RCC 7860 (cell line): ENCODE measurements around the gene TBX15.

Experiments used
- DNase-seq: peaks from one replicate; pipeline ENCODE4 v3.0.0-alpha.2; 2015; ENCODE audit warnings: low spot score
- FAIRE-seq: peaks from 2 replicates; lab custom pipeline; 2012; peaks lifted over from hg19 to GRCh38; lab: Jason Lieb, UNC

TBX15 gene

DNA sequence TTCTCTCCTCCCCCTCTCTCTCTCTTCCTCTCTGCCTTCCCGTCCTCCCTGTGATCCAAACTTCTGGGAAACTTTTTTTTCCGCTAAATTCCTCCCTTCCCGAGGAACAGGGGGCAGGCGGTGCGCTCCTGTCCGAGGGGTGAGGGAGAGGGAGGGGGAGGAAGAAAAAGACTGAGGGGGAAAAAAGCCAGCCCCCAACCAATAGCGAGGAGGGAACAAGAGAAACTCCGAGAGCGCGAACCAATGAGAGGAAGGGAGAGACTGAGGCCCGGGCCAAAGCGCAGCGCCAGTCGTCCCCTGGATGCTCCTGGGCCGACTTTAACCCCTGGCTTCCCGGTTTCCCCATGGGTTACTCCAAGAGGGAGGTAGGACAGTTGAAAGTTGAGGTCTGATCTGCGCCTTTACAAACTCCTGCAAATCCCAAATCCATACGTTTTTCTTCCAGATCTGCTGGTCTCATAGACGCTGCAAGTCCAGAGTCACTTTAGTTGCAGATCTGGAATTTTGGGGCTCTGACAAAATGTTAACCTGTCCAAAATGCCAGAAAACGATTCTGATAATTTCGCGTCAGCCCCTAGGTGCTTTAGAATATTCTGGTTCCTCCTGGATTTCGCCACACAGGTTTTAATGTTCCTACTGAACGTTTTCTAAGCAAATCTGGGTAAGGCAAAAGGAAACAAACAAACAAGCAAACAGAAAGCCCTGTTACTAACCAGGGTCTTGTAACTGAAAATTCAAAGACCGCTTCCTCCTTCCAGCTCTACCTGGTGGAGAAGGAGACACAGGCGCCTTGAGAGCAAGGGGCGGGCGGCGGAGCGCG lies at the start of gene TBX15:
TSS of gene TBX15 (minus strand) at position 158 of the 820 bp plus-strand sequence. CDS start 548 bp downstream, outside the sequence.
- DNase-seq (no peak), FAIRE-seq (no peak)

DNA sequence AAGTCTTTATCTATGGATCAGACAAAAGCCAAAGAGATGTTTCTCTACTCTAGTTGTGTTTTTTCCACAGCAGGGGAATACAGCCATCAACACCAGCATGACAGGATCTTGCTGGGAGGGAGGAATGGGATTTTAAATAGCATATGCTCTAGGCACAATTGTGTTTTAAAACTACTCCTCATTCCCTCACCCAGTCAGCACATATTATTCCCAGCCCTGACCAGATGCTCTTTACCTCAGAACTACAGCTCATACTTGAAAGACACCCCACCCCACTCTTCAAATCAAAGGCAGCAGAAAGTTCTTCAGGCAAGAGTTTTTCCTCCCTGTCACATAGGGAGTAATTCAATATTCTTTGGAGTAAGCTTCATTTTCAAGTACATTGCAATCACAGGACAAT lies 46.2 kb upstream of the TBX15 start:
- FAIRE-seq (no peak), DNase-seq (no peak)

DNA sequence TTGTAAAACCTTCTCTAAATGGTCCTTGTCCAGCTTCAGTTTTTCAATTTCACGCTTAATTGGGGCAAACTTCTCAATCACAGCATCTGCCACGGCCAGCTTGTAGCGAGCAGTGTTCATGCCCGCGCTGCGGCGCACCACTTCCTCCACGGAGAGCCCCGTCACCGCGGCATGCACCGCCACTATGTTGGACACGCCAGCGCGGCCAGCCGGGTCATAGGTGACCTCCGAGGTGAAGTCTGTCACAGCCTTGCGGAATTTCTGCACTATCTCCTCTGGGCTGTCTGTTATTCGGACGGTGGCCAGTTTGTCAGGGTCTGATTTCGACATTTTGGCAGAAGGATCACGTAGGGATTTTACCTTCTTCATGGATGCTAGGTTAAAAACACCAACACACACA lies 44.8 kb upstream of the TBX15 start:
- DNase-seq (no peak), FAIRE-seq (no peak)

DNA sequence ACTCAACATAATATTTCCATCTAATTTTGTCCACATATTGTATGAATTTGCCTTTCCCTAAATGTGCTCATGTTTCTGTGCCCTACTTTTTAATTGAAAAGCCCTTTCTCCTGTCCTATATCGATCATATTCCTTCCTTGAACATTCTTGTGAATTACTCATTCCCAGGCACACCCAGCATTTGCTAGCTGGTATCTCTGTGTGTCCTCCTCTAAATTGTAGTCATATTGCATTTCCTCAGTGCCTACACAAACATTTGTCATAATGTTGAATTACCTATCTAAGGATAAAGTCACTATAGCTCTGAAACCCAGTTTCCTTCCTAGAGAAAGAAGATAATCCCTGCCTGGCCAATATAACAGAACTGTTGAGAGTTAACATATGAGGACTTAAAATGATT lies 39.6 kb upstream of the TBX15 start:
- no peak for FAIRE-seq
- DNase-seq: no peak

DNA sequence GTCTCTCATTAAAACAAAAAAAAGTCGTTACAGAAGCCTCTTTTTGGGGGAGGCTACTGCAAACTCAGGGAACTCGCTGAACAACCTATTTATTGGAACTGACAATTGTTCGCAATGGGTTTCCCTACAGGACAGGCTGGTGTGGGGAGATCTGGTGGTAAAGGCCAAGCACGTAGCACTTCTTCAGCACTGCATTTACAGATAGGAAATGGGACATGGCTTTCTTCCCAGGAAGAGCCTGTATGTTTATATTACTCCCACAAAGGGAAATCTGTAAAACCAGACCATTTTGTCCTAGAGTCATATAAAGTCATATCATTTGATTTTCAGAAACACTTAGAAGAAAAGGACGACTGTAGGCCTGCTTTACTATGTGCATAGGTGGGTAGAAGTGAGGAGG lies 38.8 kb upstream of the TBX15 start:
- FAIRE-seq (no peak), DNase-seq (no peak)

DNA sequence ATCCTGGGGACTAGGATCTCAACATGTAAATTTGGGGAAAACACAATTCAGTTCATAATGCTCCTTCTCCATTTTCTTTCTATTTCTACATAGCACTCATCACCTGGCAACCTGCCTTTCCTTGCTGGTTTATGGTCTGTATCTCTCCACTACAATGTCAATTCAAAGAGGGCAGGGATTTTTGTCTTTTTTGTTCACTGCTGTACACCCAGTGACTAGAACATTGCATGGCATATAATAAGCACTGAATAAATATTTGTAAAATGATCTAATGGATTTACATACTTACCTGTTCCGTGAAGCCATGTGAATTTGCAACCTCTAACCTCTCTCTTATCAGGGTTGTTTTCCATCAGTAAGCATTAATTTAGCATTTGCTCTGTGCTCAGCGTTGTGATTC lies 27.4 kb upstream of the TBX15 start:
- no peak for DNase-seq
- FAIRE-seq: no peak

DNA sequence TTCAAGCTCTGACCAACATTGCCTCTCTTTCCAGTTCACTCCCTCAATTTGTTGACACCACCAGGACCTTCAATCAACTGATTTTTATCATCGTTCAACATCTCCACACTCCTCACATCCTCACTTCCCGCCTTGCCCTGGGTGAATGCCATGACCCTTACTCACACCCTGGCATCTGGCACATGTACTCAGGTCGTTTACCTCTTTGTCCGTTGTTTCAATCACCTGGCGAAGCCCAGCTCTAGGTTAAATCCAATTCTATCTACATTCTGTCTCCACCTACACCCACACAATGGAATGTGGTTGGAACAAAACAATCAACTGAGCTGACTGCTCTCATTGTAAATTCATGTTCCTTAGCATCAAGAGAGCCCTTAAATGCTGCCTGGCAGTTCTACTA lies 24.2 kb upstream of the TBX15 start:
- no peak for FAIRE-seq
- no peak for DNase-seq

DNA sequence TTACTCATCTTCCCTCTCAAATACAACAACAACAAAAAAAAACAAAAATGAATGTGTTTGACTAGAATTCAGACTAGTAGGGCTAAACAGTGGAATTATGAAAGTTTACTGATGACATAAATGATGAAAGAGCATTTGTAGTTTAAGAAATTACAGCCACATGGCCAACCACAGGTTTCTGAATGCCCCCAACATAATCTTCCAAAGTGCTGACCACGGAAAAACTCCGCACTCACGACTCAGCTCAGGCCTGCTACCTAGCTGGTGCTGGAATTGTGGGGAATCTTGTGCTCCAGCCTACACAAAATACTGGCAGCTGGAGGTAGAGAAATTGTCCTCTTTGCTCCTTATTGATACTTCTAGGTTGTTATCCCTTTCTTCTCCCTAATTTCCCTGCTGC lies 23.6 kb upstream of the TBX15 start:
- peak; percentile 40 for DNase-seq
- FAIRE-seq: no peak

DNA sequence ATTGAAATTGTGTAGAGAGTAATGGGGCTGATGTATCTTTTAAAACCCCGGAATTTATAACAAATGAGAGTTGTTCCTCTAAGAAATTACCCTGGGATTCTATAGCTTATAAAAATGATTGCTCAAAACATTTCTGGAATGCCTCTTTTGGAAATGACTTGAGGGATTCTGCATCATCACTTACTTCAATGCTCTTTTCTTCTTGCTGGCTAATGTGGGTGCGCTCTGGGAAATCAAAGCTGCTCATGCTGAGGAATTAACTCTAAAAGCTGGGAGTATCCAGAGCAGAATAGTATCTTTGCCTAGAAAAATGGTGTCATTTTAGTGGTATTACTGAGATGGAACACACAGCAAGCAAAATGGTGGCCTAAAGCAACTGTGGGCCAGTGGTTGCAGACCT lies 23.0 kb upstream of the TBX15 start:
- DNase-seq (no peak), FAIRE-seq (no peak)

DNA sequence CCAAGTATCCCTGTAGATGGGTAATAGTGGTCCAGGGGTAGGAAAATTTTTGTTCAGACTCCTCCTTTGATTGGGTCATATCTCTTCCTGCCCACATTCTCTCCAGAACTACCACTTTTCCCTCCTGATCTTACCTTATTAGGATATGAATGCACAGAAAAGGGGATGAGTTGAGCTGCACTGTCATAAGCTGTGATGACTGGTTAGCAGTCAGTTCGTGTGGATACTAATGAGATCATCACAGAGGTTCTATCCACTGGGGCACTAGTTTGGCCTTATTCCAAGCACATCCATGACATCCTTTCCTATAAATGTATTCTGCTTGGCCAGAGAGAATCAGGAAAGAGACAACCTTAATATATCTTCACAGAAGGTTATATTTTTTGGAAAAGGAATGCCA lies 22.1 kb upstream of the TBX15 start:
- DNase-seq: peak; percentile 84
- no peak for FAIRE-seq

DNA sequence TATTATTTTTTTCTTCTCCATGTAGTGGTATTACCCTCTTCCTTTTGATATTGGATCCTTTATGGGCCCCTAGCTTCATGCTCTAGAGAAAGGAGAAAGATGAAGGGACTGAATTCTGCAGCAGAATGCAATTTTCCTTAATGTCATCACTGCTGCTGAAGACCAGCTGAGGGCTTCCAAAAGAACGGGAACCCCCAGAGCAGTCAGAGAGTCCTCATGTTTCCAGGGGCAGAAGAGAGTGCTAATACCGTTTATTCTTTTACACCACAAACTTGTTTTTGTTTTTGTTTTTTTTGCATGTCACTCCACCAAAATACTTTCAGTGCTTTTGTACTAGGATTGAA lies 21.1 kb upstream of the TBX15 start:
- no peak for DNase-seq
- no peak for FAIRE-seq

DNA sequence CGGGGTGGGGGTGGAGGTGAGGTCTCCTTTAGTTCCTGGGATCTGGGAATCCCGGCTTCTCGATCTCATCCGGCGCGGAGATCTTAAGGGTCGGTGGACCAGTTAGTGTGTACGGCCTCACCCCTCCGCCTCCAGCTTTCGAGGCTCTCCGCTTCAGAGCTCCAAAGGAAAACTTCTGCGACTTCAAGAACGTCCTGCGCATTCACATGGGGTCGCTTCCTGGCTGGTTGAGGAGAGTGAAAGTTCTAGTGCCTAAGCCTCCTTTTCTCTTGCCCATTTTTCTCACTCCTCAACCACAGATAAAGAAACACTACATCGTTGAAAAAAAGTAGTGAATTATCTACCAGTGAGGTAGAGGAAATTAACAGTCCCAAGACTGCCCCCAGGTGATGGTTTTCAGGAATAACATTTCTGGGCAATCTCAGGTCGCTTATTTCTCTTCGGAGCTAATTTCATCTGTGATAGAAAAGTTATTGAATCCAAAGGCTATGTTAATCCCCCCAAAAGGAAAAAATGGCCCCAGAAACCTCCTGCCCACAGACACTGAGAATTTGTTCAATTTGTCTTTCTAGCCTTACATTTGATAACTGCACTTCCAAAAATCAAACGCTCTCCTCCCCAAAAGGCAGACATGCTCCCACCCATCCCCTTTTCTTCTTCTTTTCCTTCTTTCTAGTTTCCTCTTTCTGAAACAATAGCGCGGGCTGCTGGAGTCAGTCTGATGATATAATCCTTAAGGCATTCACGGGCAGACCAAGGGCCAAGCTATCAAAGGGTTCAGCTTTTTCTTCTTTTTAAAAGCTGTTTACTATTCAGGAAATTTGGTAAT lies 20.6 kb upstream of the TBX15 start:
- FAIRE-seq (peak; percentile 78), DNase-seq (peak; percentile 51)

DNA sequence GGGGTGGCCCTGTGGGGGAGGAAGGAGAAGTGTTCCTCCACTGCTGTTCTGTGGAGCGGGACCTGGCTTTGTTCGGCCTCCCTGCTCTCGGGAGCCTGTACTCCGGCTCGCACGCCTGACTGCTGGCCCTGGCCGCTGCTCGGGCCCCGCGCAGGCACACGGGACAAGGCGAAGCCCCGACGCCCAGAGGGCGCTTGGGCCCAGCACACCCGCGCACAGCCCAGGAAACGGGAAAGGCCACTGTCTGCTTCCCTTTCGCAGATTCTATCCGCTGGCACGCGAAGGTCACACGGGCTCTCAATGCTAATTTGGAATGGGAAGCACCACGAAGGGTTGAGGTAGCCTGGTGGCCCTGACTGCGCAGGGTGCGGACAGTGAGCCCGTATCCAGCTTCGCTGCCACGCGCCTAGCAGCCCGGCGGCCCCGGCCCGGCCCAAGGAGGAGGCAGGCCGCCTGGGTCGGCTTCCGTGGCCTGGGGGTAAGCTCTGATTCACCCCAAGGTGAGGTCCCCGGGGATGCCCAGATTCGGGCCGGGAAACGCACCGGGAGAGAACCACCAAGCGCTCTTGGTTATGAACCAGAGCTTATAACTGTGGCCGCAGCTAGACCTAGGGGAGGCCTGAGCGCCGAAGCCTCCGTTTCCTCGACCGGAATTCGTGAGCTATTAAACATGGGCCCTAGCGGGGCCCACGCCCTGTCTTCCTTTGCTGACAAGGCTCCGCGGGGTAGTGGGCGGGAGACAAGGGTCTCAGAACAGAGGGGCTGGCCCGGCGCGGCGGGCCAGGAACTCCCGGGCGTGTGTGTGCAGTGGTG lies 19.7 kb upstream of the TBX15 start:
- no peak for FAIRE-seq
- DNase-seq: no peak

DNA sequence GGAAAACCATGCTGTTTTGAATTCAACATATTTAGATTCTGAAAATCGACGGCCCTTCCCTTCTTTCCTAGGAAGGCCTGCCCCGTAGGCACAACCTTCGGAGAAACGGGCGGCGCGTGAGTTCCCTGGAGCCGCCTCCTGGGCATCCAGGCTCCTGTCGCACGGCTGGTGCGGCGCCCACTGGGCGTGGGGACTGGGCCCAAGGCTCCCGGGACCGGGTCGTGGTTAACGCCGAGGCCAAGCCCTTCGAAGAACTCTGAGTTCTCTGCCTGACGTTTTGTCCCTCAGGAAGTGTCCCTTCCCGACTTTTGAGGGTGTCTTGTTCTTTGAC lies 19.2 kb upstream of the TBX15 start:
- FAIRE-seq: no peak
- DNase-seq: no peak

DNA sequence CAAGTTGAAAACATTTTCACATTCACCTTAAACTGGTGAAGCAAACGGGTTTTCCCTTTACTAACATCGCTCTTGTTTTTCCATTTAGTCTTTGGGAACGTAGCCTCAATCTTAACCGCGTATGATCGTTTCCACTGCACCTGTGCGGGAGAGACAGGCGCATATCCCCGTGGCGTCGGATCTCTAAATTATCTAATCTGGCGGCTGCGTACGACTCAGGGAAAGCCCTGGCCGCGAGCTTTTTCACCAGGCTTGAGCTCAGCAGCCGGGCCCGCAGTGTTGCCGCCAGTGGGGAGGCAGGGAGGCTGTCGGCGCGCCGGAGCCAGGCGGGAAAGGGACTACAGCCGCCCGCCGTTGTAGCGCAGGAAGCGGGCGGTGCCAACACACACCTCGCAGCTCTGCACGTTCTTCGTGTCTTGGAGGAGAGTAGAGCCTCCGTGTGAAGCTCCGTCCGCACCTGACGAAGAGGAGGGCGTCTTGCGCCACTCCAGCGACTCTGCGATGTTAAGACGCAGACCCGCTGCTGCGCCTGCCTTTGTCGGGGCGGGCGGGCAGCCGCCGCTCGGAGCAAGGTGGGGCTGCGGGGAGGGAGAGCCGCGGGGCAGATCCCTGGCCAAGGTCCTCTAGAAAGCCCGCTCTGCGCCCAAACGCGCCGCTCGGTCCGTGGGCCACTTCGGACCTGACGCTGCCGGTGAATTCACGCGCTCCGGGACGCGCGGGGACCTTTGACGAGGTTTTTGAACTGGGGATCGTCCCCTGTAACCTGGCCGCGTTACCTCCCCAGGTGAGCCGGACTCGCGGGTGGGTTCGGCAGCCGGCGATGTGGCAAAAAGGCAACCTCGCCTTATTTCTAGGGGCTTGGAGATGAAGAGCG lies 18.5 kb upstream of the TBX15 start:
- no peak for DNase-seq
- no peak for FAIRE-seq

DNA sequence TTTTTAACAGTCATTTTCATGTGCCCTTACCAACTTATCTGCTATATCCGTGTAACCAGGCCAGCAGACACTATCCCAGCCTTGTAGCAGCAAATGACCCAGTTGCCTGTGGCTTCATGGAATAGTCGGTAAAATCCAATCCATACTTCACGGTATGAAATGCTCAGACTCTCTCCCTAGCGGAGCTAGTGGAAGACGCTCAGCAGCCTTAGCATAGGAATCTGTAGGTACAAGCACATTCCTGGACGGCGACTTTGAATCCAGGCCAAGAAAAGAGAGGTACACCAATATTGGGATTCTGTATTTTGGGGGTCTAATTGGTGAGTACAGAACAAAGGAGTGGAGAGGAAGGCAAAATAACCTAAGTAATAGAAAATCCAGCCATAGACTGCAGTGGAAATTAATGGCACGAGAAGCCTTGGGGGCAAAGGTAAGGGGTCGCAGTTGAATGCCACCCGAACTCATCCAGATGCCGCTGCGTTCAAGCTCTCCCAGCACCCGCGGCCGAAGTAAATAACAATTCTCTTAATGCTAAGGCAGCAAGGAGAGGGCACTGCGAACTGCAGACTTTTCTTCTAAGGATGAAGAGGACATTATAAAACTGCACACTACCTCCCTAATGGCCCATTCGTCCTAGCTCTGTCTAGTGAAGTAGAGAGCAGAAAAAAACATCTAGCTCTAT lies 17.7 kb upstream of the TBX15 start:
- no peak for DNase-seq
- no peak for FAIRE-seq

DNA sequence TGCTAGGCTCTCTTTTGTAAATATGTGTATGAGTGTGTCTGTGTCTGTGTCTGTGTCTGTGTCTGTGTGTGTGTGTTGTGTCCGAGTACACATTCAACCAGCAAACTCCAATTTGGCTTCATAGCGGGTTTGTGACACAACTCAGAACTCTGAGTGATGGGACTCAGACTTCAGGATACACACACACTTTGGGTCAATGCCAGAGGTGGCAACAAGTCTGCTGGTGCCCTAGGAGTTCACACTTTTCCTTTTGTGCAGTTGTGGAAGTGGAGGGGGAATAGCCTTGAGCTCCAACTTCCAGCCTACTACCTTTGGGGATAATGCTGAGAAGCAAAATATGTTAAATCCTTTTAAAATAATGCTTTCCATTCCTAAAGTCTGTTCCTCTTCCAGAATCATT lies 16.6 kb upstream of the TBX15 start:
- no peak for DNase-seq
- no peak for FAIRE-seq

DNA sequence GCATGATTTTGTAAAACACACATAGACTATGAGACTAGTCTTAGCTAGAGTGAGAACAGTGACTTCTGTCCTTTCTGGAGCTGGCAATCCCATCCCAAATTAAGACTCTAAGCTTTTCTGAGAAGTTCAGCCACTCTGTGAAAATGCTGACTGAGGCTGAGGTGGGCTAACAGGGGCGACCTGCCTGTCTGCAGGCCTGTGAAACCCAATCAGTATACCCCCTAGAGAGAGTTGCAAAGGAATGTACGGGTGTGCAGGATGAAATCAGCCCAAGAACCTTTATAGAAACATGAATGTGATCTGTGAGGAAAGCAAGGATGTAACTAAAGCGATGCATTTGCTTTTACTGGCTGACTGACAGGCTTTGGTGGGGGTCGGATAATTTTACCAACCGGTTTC lies 16.0 kb upstream of the TBX15 start:
- FAIRE-seq: no peak
- DNase-seq: no peak

DNA sequence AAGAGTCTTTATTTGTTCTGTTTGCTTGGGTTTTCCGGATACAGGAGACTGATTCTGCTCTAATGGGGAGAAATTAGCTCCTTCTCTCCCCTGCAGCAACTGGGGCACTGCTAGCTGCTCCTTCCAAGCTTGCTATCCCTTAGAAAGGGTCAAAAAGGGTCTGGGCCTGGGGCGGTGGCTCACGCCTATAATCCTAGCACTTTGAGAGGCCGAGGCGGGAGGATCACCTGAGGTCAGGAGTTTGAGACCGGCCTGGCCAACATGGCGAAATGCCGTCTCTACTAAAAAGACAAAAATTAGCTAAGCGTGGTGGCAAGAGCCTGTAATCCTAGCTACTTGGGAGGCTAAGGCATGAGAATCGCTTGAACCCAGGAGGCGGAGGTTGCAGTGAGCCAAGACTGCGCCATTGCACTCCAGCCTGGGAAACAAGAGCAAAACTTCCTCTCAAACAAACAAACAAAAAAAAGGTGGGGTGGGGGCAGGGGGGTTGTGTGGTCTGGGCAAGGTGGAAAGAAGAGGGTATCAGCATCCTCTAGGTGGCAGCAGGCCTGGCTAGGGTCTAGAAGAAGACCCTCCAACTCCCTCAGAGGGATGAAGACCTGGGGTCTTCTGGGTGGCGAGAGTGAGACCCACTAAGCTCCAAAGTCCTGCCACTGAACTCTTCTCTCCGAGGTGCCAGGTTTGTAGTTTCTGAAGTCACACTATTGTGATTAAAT lies 15.4 kb upstream of the TBX15 start:
- FAIRE-seq: no peak
- no peak for DNase-seq
